DMS153 treated with DMSO at 0.1 percent for 48 hours (cell line): Measurements from ENCODE around the gene ATF2.

Experiments used
- DNase-seq: peaks from one replicate; lab custom pipeline; 2025; ENCODE audit not compliant: unreplicated experiment; lab: John Stamatoyannopoulos, UW

The ATF2 gene

GRCh38 chr2:175167792-175168563 lies at the start of gene ATF2:
Gene ATF2 (minus strand): TSS chr2:175168203. CDS start chr2:175136443, 31,760 bp downstream.
- DNase-seq: peak; percentile 97

- peak; percentile 46 for DNase-seq
Observed at GRCh38 chr2:175207741-175208438, 39.9 kb upstream of the ATF2 start.

- DNase-seq: no peak
Observed at GRCh38 chr2:175206866-175207265, 38.9 kb upstream of the ATF2 start.

GRCh38 chr2:175205523-175205922 lies 37.5 kb upstream of the ATF2 start:
- no peak for DNase-seq

- DNase-seq: peak; percentile 48
Observed at GRCh38 chr2:175203621-175204496, 35.9 kb upstream of the ATF2 start.

- no peak for DNase-seq
Observed at GRCh38 chr2:175195012-175195411, 27.0 kb upstream of the ATF2 start.

GRCh38 chr2:175188761-175189160 lies 20.8 kb upstream of the ATF2 start:
- no peak for DNase-seq

GRCh38 chr2:175187378-175187777 lies 19.4 kb upstream of the ATF2 start:
- DNase-seq: no peak

- no peak for DNase-seq
Observed at GRCh38 chr2:175183674-175184073, 15.7 kb upstream of the ATF2 start.

- no peak for DNase-seq
Observed at GRCh38 chr2:175181877-175182308, 13.9 kb upstream of the ATF2 start.

GRCh38 chr2:175181104-175181876 lies 13.3 kb upstream of the ATF2 start, which contains the start of gene ATP5MC3:
Gene ATP5MC3 (minus strand): TSS chr2:175181710. CDS start chr2:175181393, 317 bp downstream.
- peak; percentile 86 for DNase-seq

GRCh38 chr2:175180701-175181103 lies 12.7 kb upstream of the ATF2 start:
- no peak for DNase-seq

- DNase-seq: no peak
Observed at GRCh38 chr2:175176624-175177023, 8.6 kb upstream of the ATF2 start.

GRCh38 chr2:175175896-175176295 lies 7.9 kb upstream of the ATF2 start:
- no peak for DNase-seq

GRCh38 chr2:175175320-175175719 lies 7.3 kb upstream of the ATF2 start:
- no peak for DNase-seq

- DNase-seq: no peak
Observed at GRCh38 chr2:175170659-175171304, 2.8 kb upstream of the ATF2 start.

- DNase-seq: no peak
Observed at GRCh38 chr2:175169191-175169590, 1.2 kb upstream of the ATF2 start.

GRCh38 chr2:175168564-175168945 lies 552 bp upstream of the ATF2 start:
- no peak for DNase-seq

GRCh38 chr2:175167076-175167791 lies 769 bp downstream of the ATF2 start:
- peak; percentile 23 for DNase-seq
